Uterus (tissue), 4 donors: Measurements from ENCODE around the gene NDUFS1. TPM values are rescaled to one million over a fixed set of nuclear protein-coding genes. Genes with fewer than 3 reads are reported as not detected.
"Not testable (repeated sequence)": the region's sequence is repeated elsewhere in the genome, so short reads cannot be mapped to it uniquely, and the experiment has no call there.

ENCODE experiments used
- DNase-seq, 2 donors: peaks; one replicate each; pipeline ENCODE4 v3.0.0-alpha.2; 2019 to 2020
- H3K27ac ChIP-seq, 2 donors: fragments of 200-600 bp; sonication (generic); 1 replicate in 1 of 2; 2 replicates in 1 of 2; pipeline ENCODE4 v1.5.1; 2016 to 2018
- H3K27me3 ChIP-seq, 2 donors: fragments of 200-600 bp; sonication (generic); one replicate each; pipeline ENCODE4 v1.5.1; 2018 to 2019; ENCODE audit warnings: control low read depth in 1 of 2
- H3K36me3 ChIP-seq, 2 donors: fragments of 200-600 bp; sonication (generic); one replicate each; pipeline ENCODE4 v1.5.1; 2019; ENCODE audit warnings: control low read depth in 1 of 2
- H3K4me1 ChIP-seq, 2 donors: fragments of 200-600 bp; sonication (generic); one replicate each; pipeline ENCODE4 v1.5.1; 2018 to 2019; ENCODE audit warnings: control low read depth in 1 of 2
- H3K4me3 ChIP-seq, 2 donors: fragments of 200-600 bp; sonication (generic); 1 replicate in 1 of 2; 2 replicates in 1 of 2; pipeline ENCODE4 v1.5.1; 2018 to 2019; ENCODE audit warnings: mild to moderate bottlenecking in 1 of 2
- H3K9me3 ChIP-seq, 2 donors: fragments of 200-600 bp; sonication (generic); one replicate each; pipeline ENCODE4 v1.5.1; 2019; ENCODE audit warnings: control low read depth in 1 of 2
- CTCF ChIP-seq, 4 experiments: fragments of 200-600 bp in 2 of 4; fragments of 450-650 bp in 2 of 4; sonication (generic) in 2 of 4; IDR thresholded peaks; one replicate each; pipeline ENCODE4 v1.5.1; 2016 to 2019; ENCODE audit warnings: antibody characterized with exemption in 4 of 4, mild to moderate bottlenecking in 2 of 4, moderate library complexity in 1 of 4
- POLR2A ChIP-seq, 2 donors: fragments of 450-650 bp; IDR thresholded peaks; one replicate each; pipeline ENCODE4 v1.6.1; 2016; ENCODE audit warnings: antibody characterized with exemption in 2 of 2, mild to moderate bottlenecking in 1 of 2, moderate library complexity in 1 of 2
- intact Hi-C: fragments of 100-400 bp; cut with DNase I; formaldehyde crosslinking; loops from one replicate; pipeline ENCODE4 v1.15.1; 2023; ENCODE audit warnings: low total_unique reads
- total RNA-seq, 4 donors: library from RNA; depleted of rRNA in 3 of 4; stranded (reverse); fragments of >200 nt in 3 of 4; gene quantifications; one replicate each; pipeline versions ENCODE4 v1.1.0 to v1.2.4, GENCODE V29; 2014 to 2023
- donor health status: DM: yes; HTN: yes; CAD: no.

NDUFS1 gene
- total RNA-seq, 4 donors from 2014 or later, result 25.6 to 164 (median 56.6) TPM

GRCh38 chr2:206190689-206191088 lies 31.4 kb upstream of the NDUFS1 start:
- no peaks in the 10 kb centered on the region for H3K9me3 ChIP-seq
- TF ChIP-seq CTCF (IDR thresholded peaks at IDR 0.05), result no peak
- no peak for TF ChIP-seq POLR2A (IDR thresholded peaks at IDR 0.05)
- no peak overlapping the region for H3K27ac ChIP-seq
- no peak for DNase-seq
- intact Hi-C loops, result no loop called here
- H3K4me3 ChIP-seq, result no peak overlapping the region
- no peaks in the 10 kb centered on the region for H3K36me3 ChIP-seq
- H3K4me1 ChIP-seq, result no peaks in the 10 kb centered on the region
- no peaks in the 10 kb centered on the region for H3K27me3 ChIP-seq

- no peaks in the 10 kb centered on the region for H3K9me3 ChIP-seq
- TF ChIP-seq POLR2A (IDR thresholded peaks at IDR 0.05) (no peak), CTCF (IDR thresholded peaks at IDR 0.05) (no peak)
- H3K36me3 ChIP-seq, result no peaks in the 10 kb centered on the region
- no peak overlapping the region for H3K4me3 ChIP-seq
- no peaks in the 10 kb centered on the region for H3K4me1 ChIP-seq
- intact Hi-C loops, result no loop called here
- DNase-seq, result no peak
- H3K27me3 ChIP-seq, result no peaks in the 10 kb centered on the region
- no peak overlapping the region for H3K27ac ChIP-seq
These were observed 30.9 kb upstream of the NDUFS1 start for GRCh38 chr2:206190111-206190510.

- H3K27ac ChIP-seq, result no peak overlapping the region
- no peaks in the 10 kb centered on the region for H3K36me3 ChIP-seq
- H3K4me3 ChIP-seq, result no peak overlapping the region
- TF ChIP-seq POLR2A (IDR thresholded peaks at IDR 0.05) (no peak), CTCF (IDR thresholded peaks at IDR 0.05) (no peak)
- no peaks in the 10 kb centered on the region for H3K27me3 ChIP-seq
- intact Hi-C loops, result no loop called here
- no peak for DNase-seq
- no peaks in the 10 kb centered on the region for H3K4me1 ChIP-seq
- H3K9me3 ChIP-seq, result no peaks in the 10 kb centered on the region
These were observed 30.4 kb upstream of the NDUFS1 start for GRCh38 chr2:206189691-206190090.

GRCh38 chr2:206181526-206181925 lies 22.3 kb upstream of the NDUFS1 start:
- intact Hi-C loops, DNase-seq, H3K36me3 ChIP-seq, H3K4me1 ChIP-seq, H3K4me3 ChIP-seq, H3K27me3 ChIP-seq, H3K27ac ChIP-seq, H3K9me3 ChIP-seq: not testable (repeated sequence)

GRCh38 chr2:206176901-206177300 lies 17.7 kb upstream of the NDUFS1 start:
- Histone ChIP-seq H3K9me3 (no peaks in the 10 kb centered on the region), H3K4me1 (no peaks in the 10 kb centered on the region), H3K4me3 (no peak overlapping the region), H3K27ac (no peak overlapping the region), H3K36me3 (no peaks in the 10 kb centered on the region), H3K27me3 (no peaks in the 10 kb centered on the region)
- no peak for DNase-seq
- intact Hi-C loops, result no loop called here
- no peak for TF ChIP-seq POLR2A (IDR thresholded peaks at IDR 0.05)

- H3K36me3 ChIP-seq, result no peaks in the 10 kb centered on the region
- no peaks in the 10 kb centered on the region for H3K4me1 ChIP-seq
- no peak for DNase-seq
- TF ChIP-seq CTCF (IDR thresholded peaks at IDR 0.05), result no peak
- no peak for TF ChIP-seq POLR2A (IDR thresholded peaks at IDR 0.05)
- H3K27me3 ChIP-seq, result no peaks in the 10 kb centered on the region
- no peak overlapping the region for H3K4me3 ChIP-seq
- H3K27ac ChIP-seq, result no peak overlapping the region
- no peaks in the 10 kb centered on the region for H3K9me3 ChIP-seq
- intact Hi-C loops, result no loop called here
These were observed 16.9 kb upstream of the NDUFS1 start for GRCh38 chr2:206176121-206176520.
